Inflammatory macrophage (primary cell): ENCODE data around the gene COMMD1.
"Not testable (repeated sequence)": the region's sequence is repeated elsewhere in the genome, so short reads cannot be mapped to it uniquely, and the experiment has no call there.

ENCODE experiments used
- DNase-seq, 2 donors: peaks; one replicate each; pipeline ENCODE4 v3.0.0-alpha.2; 2020 to 2022
- total RNA-seq, 18 experiments: gene quantifications; one replicate each; lab custom pipeline; 2026; ENCODE audit warnings: mixed read lengths in 6 of 18, inconsistent platforms in 2 of 18; lab: John Stamatoyannopoulos, UW

Gene COMMD1
- total RNA-seq = 15.6 to 33.3 (median 24.9) reads per million in 18 experiments

DNA sequence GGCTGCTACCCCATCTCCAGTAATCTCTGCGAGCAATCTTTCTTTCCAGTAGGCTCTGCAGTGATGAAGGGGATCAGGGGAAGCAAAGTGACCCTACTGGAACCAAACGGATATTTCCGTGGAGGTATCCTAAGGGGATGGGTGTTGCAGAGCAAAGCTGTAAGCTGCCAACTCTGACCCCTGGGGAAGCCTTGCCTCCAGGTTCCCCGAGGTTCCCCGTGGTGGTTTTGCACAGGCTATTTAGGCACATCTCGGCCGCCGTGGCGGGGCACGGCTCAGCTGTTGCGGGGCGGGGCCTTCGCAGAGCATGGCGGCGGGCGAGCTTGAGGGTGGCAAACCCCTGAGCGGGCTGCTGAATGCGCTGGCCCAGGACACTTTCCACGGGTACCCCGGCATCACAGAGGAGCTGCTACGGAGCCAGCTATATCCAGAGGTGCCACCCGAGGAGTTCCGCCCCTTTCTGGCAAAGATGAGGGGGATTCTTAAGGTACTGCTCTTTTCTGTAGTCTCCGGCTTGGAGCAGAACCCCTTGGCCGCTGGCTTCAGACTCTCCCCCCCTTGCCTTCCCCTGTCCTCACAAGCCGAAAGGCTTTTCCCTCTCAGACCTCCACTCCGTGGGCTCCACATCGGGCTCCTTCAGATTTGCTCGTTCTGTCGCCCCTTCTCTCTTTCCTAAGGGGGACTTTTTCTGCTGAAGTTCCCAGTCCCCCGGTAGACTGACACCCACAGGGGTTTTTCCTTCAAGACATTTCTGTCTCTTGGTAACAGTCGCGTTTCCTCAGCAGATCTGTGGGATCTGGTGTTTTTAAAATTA is at the start of gene COMMD1:
COMMD1 (plus strand) TSS at position 303 of the 814 bp plus-strand sequence; CDS start at position 308, 5 bp downstream.
- peak; percentile 77 to 86 for DNase-seq

DNA sequence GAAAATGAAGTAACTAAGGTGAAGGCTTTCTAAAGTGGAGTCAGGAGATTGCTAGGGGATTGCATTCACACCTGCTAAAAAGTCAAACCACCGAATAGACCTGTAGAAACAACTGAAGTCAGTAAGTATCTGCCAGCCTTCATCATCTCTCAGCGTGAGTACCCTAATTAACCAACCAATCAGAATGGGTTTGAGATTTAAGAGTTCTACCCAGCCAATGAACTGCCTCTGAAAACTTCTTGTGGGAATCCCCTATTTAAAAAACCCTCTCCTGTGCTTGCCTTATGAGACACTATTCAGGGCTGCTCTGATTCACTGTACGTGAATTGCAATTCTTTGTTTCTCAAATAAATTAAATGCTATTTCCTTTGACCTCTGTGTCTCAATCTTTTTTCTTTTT is 48.2 kb upstream of the COMMD1 start:
- DNase-seq = no peak

DNA sequence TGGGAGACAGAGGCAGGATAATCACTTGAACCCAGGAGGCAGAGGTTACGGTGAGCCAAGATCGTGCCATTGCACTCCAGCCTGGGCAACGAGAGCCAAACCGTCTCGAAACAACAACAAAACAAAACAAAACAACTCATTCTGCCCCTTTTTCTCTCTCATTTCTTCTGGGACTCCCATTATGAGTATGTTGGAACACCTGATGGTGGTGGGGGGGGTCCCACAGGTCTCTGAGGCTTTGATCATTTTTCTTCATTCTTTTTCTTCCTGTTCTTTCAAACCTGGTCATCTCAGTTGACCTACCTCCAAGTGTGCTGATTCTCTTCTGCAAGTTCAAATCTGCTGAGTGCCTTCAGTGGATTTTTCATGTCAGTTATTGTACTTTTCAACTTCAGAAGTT is 43.4 kb upstream of the COMMD1 start:
- no peak for DNase-seq

DNA sequence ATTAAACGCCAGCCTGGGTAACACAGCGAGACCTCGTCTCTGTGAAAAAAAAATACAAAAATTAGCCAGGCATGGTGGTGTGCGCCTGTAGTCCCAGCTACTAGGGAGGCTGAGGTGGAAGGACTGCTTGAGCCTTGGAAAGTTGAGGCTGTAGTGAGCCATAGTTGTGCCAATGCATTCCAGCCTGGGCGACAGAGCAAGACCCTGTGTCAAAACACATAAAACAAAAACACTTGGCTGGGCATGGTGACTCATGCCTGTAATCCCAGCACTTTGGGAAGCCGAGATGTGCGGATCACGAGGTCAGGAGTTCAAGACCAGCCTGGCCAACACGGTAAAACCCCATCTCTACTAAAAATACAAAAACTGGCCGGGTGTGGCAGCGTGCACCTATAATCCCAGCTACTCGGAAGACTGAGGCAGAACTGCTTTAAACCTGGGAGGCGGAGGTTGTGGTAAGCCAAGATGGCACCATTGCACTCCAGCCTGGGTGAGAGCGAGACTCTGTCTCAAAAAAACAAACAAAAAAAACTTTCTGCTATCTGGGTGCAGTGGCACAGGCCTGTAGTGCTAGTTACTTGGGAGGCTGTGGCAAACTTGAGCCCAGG is 38.9 kb upstream of the COMMD1 start:
- not testable (repeated sequence) for DNase-seq

DNA sequence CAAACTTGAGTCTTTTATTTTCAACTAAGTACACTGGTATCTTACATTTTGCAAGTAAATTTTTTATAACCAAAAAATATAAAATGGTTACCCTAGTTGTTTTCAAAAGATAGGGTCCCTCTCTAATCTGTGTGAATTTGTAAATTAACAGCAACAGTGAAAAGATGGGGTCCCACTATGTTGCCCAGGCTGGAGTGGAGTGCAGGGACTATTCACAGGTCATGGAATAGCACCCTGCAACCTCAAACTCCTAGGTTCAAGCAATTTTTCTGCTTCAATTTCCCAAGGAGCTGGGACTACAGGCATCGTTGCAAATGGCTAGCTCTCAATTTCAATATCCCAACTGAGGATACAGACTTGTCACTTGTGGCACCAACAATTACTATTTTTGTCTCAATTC is 29.1 kb upstream of the COMMD1 start:
- DNase-seq = no peak

DNA sequence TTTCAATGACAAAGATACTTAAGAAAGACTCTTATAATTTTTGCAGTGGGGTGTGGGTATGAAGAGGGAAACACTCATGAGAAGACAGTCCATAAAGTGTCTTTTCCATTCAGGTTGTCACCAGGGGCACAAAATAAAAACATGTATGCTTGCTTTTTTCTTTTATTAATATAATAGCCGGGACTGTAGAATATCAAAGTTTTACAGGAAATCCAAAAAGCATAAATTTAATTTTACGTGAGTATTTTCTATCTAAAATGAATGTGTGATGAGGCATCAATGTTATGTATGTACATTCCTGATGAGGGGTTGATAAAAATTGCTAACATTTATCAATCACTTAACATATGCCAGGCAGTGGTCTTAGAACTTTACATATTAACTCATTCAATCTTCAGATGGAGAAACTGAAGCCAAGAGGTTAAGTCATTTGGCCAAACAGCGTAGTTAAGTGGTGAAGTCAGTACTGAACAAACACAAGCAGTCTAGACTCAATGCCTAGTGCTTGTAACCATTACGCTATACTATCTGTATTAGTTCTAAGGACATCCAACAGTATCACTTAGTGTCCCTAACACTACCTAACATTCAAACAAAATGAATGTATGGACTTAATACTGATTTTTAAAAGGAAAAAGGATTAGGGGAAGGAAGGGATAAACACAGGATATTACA is 27.8 kb upstream of the COMMD1 start:
- no peak for DNase-seq

DNA sequence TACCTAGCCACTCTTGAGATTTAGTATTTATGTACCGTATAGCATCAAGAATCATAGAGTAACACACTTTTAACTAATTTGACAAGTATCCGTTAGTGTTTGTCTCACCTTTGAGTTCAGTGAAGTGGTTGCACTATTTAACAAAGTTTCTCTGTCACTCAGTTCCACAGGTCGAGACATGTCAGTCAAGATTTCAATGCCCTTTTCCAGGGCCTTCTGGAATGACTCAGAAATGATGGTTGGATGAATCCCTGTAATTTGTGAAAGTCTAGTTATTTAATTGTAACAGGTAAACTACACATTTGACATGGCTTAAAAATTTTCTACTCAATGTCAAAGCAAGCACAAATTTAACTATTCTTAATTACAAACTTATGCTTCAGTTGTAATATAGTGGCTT is 26.7 kb upstream of the COMMD1 start:
- no peak for DNase-seq

DNA sequence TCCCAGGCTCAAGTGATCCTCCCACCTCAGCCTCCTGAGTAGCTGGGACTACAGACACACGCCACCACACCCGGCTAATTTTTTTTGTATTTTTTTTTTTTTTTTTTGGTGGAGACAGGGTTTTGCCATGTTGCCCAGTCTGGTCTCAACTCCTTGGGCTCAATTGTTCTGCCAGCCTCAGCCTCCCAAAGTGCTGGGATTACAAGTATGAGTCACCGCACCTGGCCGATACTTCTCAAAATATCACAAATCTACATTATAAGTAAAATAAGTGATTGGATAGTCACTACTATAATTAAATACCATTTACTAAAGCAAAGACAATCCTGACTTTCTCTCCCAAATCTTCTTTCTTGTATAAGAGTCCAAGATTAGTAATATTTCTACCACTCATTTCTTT is 26.1 kb upstream of the COMMD1 start:
- not testable (repeated sequence) for DNase-seq

DNA sequence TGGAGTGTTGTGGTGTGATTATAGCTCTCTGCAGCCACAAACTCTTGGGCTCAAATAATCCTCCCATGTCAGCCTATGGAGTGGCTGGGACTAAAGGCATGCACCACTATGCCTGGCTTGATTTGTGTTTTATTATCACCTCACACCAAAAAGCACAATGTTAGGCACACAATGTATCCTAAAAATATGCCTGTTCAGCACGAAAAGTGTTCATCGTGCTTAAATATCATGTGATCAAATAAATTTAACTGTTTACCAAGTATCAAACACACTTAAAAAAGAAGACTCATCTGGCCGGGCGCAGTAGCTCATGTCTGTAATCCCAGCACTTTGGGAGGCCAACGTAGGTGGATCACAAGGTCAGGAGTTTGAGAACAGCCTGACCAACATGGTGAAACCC is 22.6 kb upstream of the COMMD1 start:
- no peak for DNase-seq

DNA sequence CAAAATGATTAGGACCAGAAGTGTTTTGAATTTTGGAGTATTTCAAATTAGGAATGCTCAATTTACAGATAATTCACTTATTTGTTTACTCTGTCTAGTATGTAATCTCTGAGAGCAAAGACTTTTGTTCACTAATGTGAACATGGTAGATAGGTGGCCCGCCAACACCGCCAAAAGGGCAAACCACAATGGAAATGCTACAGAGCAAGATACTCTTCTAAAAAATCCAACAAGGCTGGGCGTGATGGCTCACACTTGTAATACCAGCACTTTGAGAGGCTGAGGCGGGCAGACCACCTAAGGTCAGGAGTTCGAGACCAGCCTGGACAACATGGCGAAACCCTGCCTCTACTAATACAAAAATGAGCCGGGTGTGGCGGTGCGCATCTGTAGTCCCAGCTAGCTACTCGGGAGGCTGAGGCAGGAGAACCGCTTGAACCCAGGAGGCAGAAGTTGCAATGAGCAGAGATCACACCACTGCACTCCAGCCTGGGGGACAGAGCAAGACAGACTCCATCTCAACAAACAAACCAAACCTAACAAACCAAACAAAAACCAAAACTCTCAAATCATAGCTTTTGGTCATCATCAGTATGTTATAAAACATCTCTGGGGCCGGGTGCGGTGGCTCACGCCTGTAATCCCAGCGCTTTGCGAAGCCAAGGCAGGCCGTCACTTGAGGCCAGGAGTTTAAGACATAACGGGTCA is 19.4 kb upstream of the COMMD1 start:
- DNase-seq = no peak

DNA sequence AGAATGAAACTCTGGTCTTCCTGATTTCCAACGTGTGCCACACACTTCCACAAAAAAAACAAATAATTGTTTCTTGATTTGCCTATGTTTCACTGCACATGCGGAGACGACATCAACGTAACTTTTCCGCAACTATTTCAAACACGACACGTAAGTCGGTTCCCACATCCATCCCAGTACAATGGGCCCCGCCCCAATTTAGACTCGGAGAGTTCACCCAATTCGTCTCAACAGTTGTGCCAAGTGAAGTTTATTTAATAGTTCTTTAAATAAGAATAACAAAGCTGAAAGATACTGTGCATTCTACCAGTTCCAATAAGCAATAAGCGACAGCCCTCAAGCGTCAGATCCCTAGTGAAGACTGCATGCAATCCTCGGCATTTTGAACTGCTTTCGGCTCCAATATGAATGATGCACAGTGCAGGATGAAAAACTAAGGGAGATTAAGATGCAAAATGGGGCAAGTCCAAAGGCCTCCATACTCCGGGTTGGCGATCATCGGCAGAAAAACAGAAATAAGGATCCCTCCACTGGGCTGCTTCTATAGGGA is 17.7 kb upstream of the COMMD1 start:
- peak; percentile 21 to 55 for DNase-seq

DNA sequence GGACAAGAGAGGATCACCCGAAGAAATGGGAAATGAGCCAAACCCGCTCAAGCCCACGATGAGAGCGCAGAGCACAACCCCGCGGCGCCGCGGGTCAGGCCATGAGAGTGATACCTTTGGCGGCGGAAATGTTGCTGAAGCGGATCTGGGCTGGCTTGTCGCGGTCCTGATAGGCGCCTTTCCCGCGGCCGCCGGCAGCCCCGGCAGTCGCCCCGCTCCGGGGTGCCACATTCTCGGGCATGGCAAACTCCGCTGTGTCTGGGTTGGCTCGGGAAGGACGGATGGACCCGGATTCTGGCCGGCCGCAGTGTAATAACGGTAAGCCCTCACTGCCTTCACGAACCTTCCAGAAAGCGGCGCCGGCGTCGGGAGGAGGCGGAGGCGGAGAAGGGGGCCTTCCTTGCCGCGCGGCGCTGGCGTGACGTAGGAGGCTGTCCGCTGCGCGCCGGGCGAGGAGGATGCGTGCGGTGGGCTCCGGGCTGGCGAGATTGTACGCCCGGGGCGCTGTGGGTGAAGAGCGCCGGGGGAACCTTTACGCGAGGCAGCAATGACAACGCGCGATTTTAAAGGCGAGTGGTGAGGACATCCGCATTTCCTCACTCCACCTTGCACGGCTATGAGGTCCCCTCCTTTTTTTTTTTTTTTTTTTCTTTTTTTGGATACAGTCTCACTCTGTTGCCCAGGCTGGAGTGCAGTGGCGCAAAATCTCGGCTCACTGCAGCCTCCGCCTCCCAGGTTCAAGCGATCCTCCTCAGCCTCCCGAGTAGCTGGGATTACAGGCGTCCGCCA is 17.0 kb upstream of the COMMD1 start, which contains the start of gene CCT4:
CCT4 (minus strand) TSS at position 390 of the 789 bp plus-strand sequence; CDS start at position 241, 149 bp downstream.
- peak; percentile 82 for DNase-seq

DNA sequence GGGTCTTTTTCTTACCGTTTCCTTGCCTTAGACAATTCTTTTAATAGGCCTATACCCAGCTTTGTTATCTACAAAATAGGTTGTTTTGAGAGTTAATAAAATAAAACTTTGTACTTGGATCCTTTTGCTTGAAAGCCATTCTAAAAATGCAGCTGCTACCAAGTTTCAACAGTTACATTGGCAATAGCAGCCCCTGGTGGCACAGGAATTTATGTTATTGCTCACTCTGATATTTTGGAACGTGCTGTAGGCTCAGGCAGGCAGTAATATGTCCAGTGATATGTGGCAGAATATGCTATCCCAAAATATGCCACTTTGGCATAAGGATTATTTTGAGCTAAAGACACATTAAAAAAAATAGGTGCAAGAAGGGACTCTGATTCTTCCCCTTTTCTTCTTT is 6.7 kb upstream of the COMMD1 start:
- peak; percentile 9 to 26 for DNase-seq

DNA sequence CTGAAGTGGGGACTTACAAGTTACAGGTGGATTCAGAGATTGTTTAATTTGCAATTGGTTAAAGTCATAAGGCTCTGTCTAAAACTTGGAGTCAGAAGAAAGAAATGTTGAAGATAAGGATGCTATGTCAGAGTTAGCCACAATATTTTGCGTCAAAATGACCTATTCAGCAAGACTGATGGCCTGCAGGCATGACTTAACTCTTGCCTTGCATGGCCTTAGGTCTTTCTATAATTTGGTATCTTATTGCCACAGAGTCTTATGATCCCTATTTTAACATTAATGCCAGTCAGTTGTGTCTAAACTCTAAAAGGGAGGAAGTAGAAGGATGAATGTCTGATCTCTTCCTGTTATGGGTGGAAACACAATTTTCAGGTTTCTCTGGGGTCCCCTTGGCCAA is 5.2 kb upstream of the COMMD1 start:
- DNase-seq = peak; percentile 62 to 84

DNA sequence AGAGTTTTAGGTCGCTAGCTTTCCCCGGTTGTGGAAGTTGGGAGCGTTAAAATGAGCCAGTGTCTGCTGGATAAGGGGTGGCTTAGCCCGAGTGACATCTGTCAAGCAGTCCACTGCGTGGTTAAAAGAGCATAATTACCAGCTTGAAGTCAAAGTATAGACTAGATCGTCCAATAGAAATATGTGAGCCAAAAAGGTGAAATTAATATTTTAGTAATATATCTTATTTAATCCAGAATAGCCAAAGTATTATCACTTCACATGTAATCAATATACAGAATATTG is 654 bp downstream of the COMMD1 start:
- DNase-seq = no peak

DNA sequence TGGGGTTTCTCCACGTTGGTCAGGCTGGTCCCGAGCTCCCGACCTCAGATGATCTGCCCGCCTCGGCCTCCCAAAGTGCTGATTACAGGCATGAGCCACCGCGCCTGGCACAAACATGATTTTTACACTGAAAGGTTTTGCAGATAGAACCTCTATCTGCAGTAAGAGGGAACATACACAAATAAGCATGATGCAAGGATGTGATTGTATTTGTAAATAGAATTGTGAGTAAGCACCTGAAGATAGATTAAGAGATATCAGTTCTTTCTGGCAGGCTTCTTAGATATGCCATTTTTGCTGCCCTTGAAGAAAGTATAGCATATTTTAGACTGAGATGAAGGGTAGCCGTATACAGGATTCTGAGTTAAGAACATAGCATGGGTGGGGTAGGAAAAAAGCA is 3.6 kb downstream of the COMMD1 start:
- no peak for DNase-seq

DNA sequence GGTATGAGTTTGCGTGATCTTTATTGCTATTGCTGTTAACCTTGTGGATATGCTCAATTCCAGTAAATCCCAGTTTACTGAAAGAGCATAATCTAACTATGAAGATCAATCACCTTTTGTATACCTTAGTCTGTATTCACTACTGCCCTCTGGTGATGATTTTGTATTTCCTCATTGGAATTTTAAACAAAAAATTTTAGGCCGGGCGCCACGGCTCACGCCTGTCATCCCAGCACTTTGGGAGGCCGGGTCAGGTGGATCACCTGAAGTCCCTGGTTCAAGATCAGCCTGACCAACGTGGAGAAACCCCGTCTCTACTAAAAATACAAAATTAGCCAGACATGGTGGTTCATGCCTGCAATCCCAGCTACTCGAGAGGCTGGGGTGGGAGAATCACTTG is 5.1 kb downstream of the COMMD1 start:
- no peak for DNase-seq

DNA sequence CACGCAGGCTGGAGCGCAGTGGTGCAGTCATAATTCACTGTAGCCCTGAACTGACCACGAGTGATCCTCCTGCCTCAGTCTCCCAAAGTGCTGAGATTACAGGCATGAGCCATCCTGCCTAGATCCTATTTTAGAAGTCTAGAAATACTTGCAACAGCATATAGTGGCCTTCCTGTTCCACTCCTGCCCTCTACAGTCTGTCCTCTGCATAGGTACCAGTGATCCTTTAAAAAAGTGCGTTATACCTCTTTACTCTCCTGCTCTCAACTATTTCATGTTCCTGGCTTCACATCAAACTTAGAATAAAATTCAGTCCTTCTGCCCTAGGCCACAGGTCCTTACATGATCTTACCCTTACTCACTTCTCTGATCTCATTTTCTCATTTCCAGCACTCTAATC is 6.0 kb downstream of the COMMD1 start:
- DNase-seq = peak in 1 of 2 donors; percentile 11

DNA sequence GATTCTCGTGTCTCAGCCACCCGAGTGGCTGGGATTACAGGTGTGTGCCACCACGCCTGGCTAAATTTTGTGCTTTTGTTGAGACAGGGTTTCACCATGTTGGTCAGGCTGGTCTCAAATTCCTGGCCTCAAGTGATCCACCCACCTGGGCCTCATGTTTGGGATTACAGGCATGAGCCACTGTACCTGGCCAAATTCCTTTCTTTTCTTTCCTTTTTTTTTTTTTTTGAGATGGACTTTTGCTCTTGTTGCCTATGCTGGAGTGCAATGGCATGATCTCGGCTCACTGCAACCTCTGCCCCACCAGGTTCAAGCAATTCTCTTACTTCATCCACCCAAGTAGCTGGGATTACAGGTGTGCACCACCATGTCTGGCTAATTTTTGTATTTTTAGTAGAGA is 9.3 kb downstream of the COMMD1 start:
- DNase-seq = not testable (repeated sequence)

DNA sequence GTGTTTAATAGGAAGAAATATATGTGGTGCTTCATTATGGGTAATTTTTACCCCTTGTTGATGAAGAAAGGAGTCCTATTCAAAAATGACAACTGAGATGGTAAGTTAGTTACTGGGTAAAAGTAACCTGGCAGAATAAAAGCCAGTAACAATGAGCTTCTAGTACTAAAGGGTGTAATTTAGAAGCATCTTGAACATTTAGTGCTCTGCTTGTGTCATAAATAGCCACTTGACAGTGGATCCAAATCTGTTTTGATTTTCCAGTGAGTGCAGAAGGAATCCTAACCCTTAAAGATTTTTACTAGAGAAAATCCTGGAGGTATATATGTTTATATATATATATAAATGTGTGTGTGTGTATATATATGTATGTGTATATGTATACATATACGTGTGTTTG is 15.1 kb downstream of the COMMD1 start:
- no peak for DNase-seq

DNA sequence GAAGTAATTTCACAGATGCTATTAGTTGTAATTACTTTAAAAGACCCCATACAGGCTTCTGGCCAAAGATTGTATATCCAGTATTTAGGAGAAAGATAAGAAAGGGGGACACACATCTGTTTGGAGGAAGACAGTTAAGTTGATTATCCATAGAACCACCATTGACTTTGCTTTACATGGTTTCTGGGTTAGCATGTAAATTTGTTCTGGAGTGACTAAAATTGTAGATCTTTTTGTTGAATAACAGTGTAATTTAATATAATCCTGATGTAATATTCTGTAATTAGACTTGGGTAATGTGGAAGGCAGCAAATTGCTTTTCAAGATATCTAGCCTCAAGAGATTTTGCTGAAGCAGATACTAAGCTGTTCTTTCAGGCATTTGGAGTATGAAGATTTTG is 17.2 kb downstream of the COMMD1 start:
- no peak for DNase-seq
